ENCODE measurements around the gene ZBTB33.

ZBTB33 gene

DNA sequence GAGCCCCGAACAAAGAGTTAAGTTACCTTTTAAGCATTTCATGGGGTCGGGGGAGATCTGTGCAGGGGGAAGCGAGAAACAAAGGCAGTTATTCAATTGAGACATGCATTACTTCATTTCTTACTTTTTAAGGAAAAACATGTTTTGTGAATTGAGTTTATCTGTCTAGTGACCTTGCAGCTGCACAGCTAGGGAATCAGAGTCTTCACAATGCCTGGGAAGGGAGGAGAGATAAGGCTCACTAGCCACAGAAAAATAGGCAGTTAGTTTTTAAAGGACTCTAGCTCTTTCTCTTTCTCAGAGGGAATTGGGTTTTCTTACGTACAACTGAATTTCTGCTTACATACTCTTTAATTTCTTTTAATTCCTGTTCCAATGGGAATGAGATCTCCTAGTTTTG lies 26.2 kb upstream of the ZBTB33 start:
- Histone ChIP-seq H3K9ac (ENCODE audit: low read length) (no peak overlapping the region), H3F3A (ENCODE audit: insufficient read depth) (no peaks in the 10 kb centered on the region), H3K4me3 (ENCODE audit: insufficient read depth, low read length, poor library complexity, severe bottlenecking) (no peak overlapping the region), H4K20me1 (ENCODE audit: low read depth, low read length) (no peaks in the 10 kb centered on the region), H3K4me2 (ENCODE audit: low read depth, low read length, poor library complexity, severe bottlenecking) (no peak overlapping the region), H3K9me2 (replicated peaks; ENCODE audit: insufficient read depth, low read length) (no peaks in the 10 kb centered on the region), H3K36me3 (ENCODE audit: low read length) (no peaks in the 10 kb centered on the region), H2AFZ (ENCODE audit: low read depth, low read length, severe bottlenecking) (no peak overlapping the region), H3K27me3 (ENCODE audit: low read length) (no peaks in the 10 kb centered on the region), H3K27ac (ENCODE audit: low read depth, low read length) (no peak overlapping the region), H3K79me2 (ENCODE audit: insufficient read depth, low read length) (no peaks in the 10 kb centered on the region), H3K9me3 (ENCODE audit: insufficient read depth, low read length) (no peaks in the 10 kb centered on the region)
- TF ChIP-seq, protein P1, sequence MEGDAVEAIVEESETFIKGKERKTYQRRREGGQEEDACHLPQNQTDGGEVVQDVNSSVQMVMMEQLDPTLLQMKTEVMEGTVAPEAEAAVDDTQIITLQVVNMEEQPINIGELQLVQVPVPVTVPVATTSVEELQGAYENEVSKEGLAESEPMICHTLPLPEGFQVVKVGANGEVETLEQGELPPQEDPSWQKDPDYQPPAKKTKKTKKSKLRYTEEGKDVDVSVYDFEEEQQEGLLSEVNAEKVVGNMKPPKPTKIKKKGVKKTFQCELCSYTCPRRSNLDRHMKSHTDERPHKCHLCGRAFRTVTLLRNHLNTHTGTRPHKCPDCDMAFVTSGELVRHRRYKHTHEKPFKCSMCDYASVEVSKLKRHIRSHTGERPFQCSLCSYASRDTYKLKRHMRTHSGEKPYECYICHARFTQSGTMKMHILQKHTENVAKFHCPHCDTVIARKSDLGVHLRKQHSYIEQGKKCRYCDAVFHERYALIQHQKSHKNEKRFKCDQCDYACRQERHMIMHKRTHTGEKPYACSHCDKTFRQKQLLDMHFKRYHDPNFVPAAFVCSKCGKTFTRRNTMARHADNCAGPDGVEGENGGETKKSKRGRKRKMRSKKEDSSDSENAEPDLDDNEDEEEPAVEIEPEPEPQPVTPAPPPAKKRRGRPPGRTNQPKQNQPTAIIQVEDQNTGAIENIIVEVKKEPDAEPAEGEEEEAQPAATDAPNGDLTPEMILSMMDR (IDR thresholded peaks at IDR 0.05; ENCODE audit: insufficient read depth, low read length, poor library complexity, severe bottlenecking): no peak
- TF ChIP-seq EZH2phosphoT487 (conservative IDR thresholded peaks at IDR 0.05; ENCODE audit: low read length): no peak

DNA sequence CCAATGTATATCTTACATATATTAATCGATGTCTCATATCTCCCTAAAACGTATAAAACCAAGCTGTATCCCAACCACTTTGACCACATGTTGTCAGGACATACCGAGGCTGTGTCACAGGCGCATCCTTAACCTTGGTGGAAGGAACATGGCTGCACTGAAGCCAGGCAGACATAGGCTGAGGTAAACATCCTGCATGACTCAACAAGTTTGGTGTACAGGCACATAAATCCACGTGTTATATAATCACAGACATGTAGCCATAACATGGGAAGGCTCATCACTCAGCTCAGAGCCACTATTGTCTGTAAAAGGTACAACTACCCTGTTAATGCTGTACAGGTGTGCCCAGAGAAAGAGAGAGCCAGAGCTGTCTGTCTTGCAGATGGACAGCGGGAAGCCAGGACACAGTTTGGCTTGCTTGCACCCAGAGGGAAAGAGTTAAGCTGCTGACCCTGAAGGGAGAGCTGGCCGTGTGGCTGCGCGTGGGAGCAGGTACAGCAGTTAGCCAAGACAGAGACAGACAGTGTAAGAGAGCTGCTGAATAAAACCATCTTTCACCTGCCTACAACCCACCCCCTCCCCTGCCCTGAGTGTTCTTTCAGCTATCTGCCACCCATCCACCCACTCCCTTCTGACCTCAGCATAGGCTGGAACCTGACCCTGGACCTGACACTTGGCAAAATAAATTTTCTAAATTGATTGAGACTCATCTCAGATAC lies 22.3 kb upstream of the ZBTB33 start:
- Histone ChIP-seq H2AFZ (ENCODE audit: low read depth, low read length, severe bottlenecking) (no peak overlapping the region), H3K79me2 (ENCODE audit: insufficient read depth, low read length) (no peaks in the 10 kb centered on the region), H3K4me3 (ENCODE audit: insufficient read depth, low read length, poor library complexity, severe bottlenecking) (no peak overlapping the region), H3K27ac (ENCODE audit: low read depth, low read length) (no peak overlapping the region), H3F3A (ENCODE audit: insufficient read depth) (no peaks in the 10 kb centered on the region), H3K36me3 (ENCODE audit: low read length) (no peaks in the 10 kb centered on the region), H3K9ac (ENCODE audit: low read length) (no peak overlapping the region), H4K20me1 (ENCODE audit: low read depth, low read length) (no peaks in the 10 kb centered on the region), H3K9me2 (replicated peaks; ENCODE audit: insufficient read depth, low read length) (no peaks in the 10 kb centered on the region), H3K9me3 (ENCODE audit: insufficient read depth, low read length) (0 out of 2 replicates have a peak, but pooled peaks cover 4% of the 10 kb centered on the region), H3K27me3 (ENCODE audit: low read length) (no peaks in the 10 kb centered on the region), H3K4me2 (ENCODE audit: low read depth, low read length, poor library complexity, severe bottlenecking) (no peak overlapping the region)
- TF ChIP-seq EZH2phosphoT487 (conservative IDR thresholded peaks at IDR 0.05; ENCODE audit: low read length): no peak
- TF ChIP-seq, protein P1 (IDR thresholded peaks at IDR 0.05; ENCODE audit: insufficient read depth, low read length, poor library complexity, severe bottlenecking): no peak

DNA sequence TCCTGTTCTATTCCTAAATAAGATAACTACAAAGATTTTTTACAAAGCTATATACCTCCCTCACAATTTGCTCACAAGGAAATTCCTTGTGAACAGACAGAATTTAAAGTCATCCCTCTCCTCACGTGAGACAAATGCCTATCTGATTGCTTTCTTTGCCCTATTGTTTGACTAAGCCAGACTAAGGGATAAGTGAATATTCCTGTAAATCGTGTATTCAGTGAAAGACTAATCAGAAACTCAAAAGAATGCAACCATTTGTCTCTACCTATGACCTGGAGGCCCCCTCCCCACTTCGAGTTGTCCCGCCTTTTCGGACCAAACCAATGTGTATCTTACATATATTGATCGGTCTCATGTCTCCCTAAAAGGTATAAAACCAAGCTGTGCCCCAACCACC lies 15.3 kb upstream of the ZBTB33 start:
- H4K20me1 ChIP-seq (ENCODE audit: low read depth, low read length): no peaks in the 10 kb centered on the region
- H3K4me2 ChIP-seq (ENCODE audit: low read depth, low read length, poor library complexity, severe bottlenecking): no peak overlapping the region
- H3K4me3 ChIP-seq (ENCODE audit: insufficient read depth, low read length, poor library complexity, severe bottlenecking): no peak overlapping the region
- 0 out of 2 replicates have a peak, but pooled peaks cover 4% of the 10 kb centered on the region for H3K9me3 ChIP-seq (ENCODE audit: insufficient read depth, low read length)
- H3K27ac ChIP-seq (ENCODE audit: low read depth, low read length): no peak overlapping the region
- no peaks in the 10 kb centered on the region for H3F3A ChIP-seq (ENCODE audit: insufficient read depth)
- H3K27me3 ChIP-seq (ENCODE audit: low read length): no peaks in the 10 kb centered on the region
- no peak for TF ChIP-seq EZH2phosphoT487 (conservative IDR thresholded peaks at IDR 0.05; ENCODE audit: low read length)
- TF ChIP-seq, protein P1 (IDR thresholded peaks at IDR 0.05; ENCODE audit: insufficient read depth, low read length, poor library complexity, severe bottlenecking): no peak
- no peak overlapping the region for H2AFZ ChIP-seq (ENCODE audit: low read depth, low read length, severe bottlenecking)
- H3K9me2 ChIP-seq (replicated peaks; ENCODE audit: insufficient read depth, low read length): no peaks in the 10 kb centered on the region
- no peaks in the 10 kb centered on the region for H3K79me2 ChIP-seq (ENCODE audit: insufficient read depth, low read length)
- no peak overlapping the region for H3K9ac ChIP-seq (ENCODE audit: low read length)
- no peaks in the 10 kb centered on the region for H3K36me3 ChIP-seq (ENCODE audit: low read length)

Data from SU-DHL-6 (cell line).